GM19240 (cell line): ENCODE measurements around the gene TUBAL3.

Experiments
- DNase-seq: peaks from one replicate; pipeline ENCODE4 v3.0.0; 2011; ENCODE audit warnings: low spot score; ENCODE audit not compliant: insufficient read length

Gene TUBAL3

DNA sequence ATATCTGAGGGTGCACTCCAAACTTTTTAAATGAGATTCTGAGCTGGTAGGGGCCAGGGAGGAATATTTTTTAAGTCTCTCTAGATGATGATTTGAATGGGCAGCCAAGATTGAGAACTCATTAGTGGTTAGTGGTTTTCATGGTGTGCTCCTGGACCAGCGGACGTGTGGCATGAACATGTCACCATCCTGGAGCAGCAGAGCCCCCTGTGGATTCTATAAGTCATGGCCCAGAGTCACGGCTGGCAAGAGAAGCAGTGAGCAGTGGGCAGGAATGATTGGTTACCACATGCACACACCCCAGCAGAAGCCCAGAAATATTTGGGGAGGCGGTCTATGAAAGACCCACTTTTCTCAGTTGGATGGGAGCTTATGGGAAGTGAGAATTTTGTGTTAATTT is 61.1 kb downstream of the TUBAL3 start:
- DNase-seq: no peak
